ENCODE data around the gene IL25. TPM values are rescaled to one million over a fixed set of nuclear protein-coding genes. Genes with fewer than 3 reads are reported as not detected.

Gene IL25
- total and polyA plus RNA-seq, 10 of the 15 experiments (the other 5 are each of a cell fraction or from before 2014, with no cell fraction given), result not detected

GRCh38 chr14:23402296-23403138, 29.9 kb downstream of the IL25 start:
- ChIA-PET RAD21 (ENCODE audit: unreplicated experiment) (no interaction called here), CTCF (no interaction called here), POLR2A (no interaction called here), SMC1A (ENCODE audit: uncharacterized antibody, unreplicated experiment) (no interaction called here)
- in situ Hi-C loops (cut with MboI) (no loop called here), intact Hi-C loops (cut with micrococcal nuclease; ENCODE audit: unreplicated experiment) (no loop called here)
- H3K9ac ChIP-seq (ENCODE audit: control insufficient read depth, insufficient read depth, low read length), result no peak overlapping the region
- no peaks in the 10 kb centered on the region for H3K4me1 ChIP-seq (ENCODE audit: control insufficient read depth, insufficient read depth, low read length)
- FAIRE-seq, result no peak
- H3K9me3 ChIP-seq (replicated peaks; ENCODE audit: control insufficient read depth, insufficient read depth, low read length), result no peaks in the 10 kb centered on the region
- H2AFZ ChIP-seq (ENCODE audit: control insufficient read depth, low read depth, low read length), result no peak overlapping the region
- DNase-seq (ENCODE audit: low read depth, low spot score), result no peak
- TF ChIP-seq SUPT20H (IDR thresholded peaks at IDR 0.05; ENCODE audit: borderline replicate concordance, control insufficient read depth, low read depth, low read length) (no peak), EP300 (IDR thresholded peaks at IDR 0.05; ENCODE audit: borderline replicate concordance in 1 of 2, control insufficient read depth in 1 of 2, low read depth in 2 of 2, low read length in 2 of 2) (no peak)
- no peaks in the 10 kb centered on the region for H3K36me3 ChIP-seq (ENCODE audit: control insufficient read depth in 2 of 2, insufficient read depth in 2 of 2, low read length in 1 of 2)
- no peak overlapping the region for H3K4me3 ChIP-seq
- no peaks in the 10 kb centered on the region; a peak in 3 of 4 replicates for H3K27me3 ChIP-seq (replicated peaks in 1 of 2; ENCODE audit: control insufficient read depth in 2 of 2, insufficient read depth in 2 of 2, low read length in 1 of 2)
- no TSS peak for BruUV-seq (replicated peaks)
- WGBS (ENCODE audit: insufficient coverage, insufficient replicate concordance, low lambda C conversion rate, missing lambda C conversion rate), result 26% methylated on average over 23 of the region's 25 CpGs
- no peak overlapping the region for H3K27ac ChIP-seq (ENCODE audit: control insufficient read depth, insufficient read depth)
- no peaks in the 10 kb centered on the region for H4K20me1 ChIP-seq (ENCODE audit: control insufficient read depth, insufficient read depth)
- no peak for ATAC-seq
- H3K4me2 ChIP-seq (ENCODE audit: control insufficient read depth, insufficient read depth), result no peak overlapping the region
- H3K79me2 ChIP-seq (ENCODE audit: control insufficient read depth, insufficient read depth, low read length), result no peaks in the 10 kb centered on the region

- ChIA-PET RAD21 (ENCODE audit: unreplicated experiment) (no interaction called here), SMC1A (ENCODE audit: uncharacterized antibody, unreplicated experiment) (no interaction called here), POLR2A (no interaction called here), CTCF (no interaction called here)
- H3K36me3 ChIP-seq (ENCODE audit: control insufficient read depth in 2 of 2, insufficient read depth in 2 of 2, low read length in 1 of 2), result no peaks in the 10 kb centered on the region
- in situ Hi-C loops (cut with MboI) (no loop called here), intact Hi-C loops (cut with micrococcal nuclease; ENCODE audit: unreplicated experiment) (no loop called here)
- H3K27ac ChIP-seq (ENCODE audit: control insufficient read depth, insufficient read depth), result no peak overlapping the region
- H3K4me2 ChIP-seq (ENCODE audit: control insufficient read depth, insufficient read depth), result no peak overlapping the region
- H3K4me3 ChIP-seq, result no peak overlapping the region
- WGBS (ENCODE audit: insufficient coverage, insufficient replicate concordance, low lambda C conversion rate, missing lambda C conversion rate), result 29% methylated on average over 7 of the region's 7 CpGs
- no TSS peak for BruUV-seq (replicated peaks)
- no peak overlapping the region for H3K9ac ChIP-seq (ENCODE audit: control insufficient read depth, insufficient read depth, low read length)
- no peak overlapping the region for H2AFZ ChIP-seq (ENCODE audit: control insufficient read depth, low read depth, low read length)
- H3K9me3 ChIP-seq (replicated peaks; ENCODE audit: control insufficient read depth, insufficient read depth, low read length), result no peaks in the 10 kb centered on the region
- no peaks in the 10 kb centered on the region for H4K20me1 ChIP-seq (ENCODE audit: control insufficient read depth, insufficient read depth)
- DNase-seq (ENCODE audit: low read depth, low spot score) (no peak), FAIRE-seq (no peak), ATAC-seq (no peak)
- no peaks in the 10 kb centered on the region for H3K79me2 ChIP-seq (ENCODE audit: control insufficient read depth, insufficient read depth, low read length)
- H3K27me3 ChIP-seq (replicated peaks in 1 of 2; ENCODE audit: control insufficient read depth in 2 of 2, insufficient read depth in 2 of 2, low read length in 1 of 2), result peaks cover 0 to under 1% of the 10 kb centered on the region in 2 experiments; a peak in 3 of 4 replicates
- H3K4me1 ChIP-seq (ENCODE audit: control insufficient read depth, insufficient read depth, low read length), result no peaks in the 10 kb centered on the region
- TF ChIP-seq RAD51 (IDR thresholded peaks at IDR 0.05) (no peak), STAT1 (conservative IDR thresholded peaks at IDR 0.05) (no peak), SMC3 (IDR thresholded peaks at IDR 0.05; ENCODE audit: borderline replicate concordance, low read length) (no peak), FOXM1 (IDR thresholded peaks at IDR 0.05; ENCODE audit: low read depth, low read length) (no peak), GATAD2B (conservative IDR thresholded peaks at IDR 0.05; ENCODE audit: low read depth) (no peak), SKIL (IDR thresholded peaks at IDR 0.05; ENCODE audit: low read depth, poor library complexity, severe bottlenecking) (no peak), ASH2L (IDR thresholded peaks at IDR 0.05; ENCODE audit: borderline replicate concordance, low read depth) (no peak), EGR1 (IDR thresholded peaks at IDR 0.05; ENCODE audit: borderline replicate concordance in 1 of 2, low read depth in 2 of 2, low read length in 2 of 2) (no peak), CHD4 (IDR thresholded peaks at IDR 0.05) (no peak), TAF1 (IDR thresholded peaks at IDR 0.05; ENCODE audit: borderline replicate concordance, low read depth, low read length) (no peak), ZNF217 (IDR thresholded peaks at IDR 0.05) (no peak)
These were observed 30.5 kb downstream of the IL25 start for GRCh38 chr14:23403139-23403438.

Measured in GM12878 (cell line).